GM12875 (cell line): ENCODE data around the gene C16orf95.

ENCODE experiments used
- H3K4me3 ChIP-seq: one replicate; pipeline ENCODE4 v1.5.1; 2011; ENCODE audit warnings: low read depth, low read length, control low read depth
- TF ChIP-seq, protein P1 (sequence below): IDR thresholded peaks from 2 replicates; pipeline ENCODE4 v1.5.1; 2011; ENCODE audit warnings: low read depth, mild to moderate bottlenecking, control low read depth, inconsistent platforms, low read length, moderate library complexity, borderline replicate concordance; ENCODE audit not compliant: insufficient read depth

C16orf95 gene

DNA sequence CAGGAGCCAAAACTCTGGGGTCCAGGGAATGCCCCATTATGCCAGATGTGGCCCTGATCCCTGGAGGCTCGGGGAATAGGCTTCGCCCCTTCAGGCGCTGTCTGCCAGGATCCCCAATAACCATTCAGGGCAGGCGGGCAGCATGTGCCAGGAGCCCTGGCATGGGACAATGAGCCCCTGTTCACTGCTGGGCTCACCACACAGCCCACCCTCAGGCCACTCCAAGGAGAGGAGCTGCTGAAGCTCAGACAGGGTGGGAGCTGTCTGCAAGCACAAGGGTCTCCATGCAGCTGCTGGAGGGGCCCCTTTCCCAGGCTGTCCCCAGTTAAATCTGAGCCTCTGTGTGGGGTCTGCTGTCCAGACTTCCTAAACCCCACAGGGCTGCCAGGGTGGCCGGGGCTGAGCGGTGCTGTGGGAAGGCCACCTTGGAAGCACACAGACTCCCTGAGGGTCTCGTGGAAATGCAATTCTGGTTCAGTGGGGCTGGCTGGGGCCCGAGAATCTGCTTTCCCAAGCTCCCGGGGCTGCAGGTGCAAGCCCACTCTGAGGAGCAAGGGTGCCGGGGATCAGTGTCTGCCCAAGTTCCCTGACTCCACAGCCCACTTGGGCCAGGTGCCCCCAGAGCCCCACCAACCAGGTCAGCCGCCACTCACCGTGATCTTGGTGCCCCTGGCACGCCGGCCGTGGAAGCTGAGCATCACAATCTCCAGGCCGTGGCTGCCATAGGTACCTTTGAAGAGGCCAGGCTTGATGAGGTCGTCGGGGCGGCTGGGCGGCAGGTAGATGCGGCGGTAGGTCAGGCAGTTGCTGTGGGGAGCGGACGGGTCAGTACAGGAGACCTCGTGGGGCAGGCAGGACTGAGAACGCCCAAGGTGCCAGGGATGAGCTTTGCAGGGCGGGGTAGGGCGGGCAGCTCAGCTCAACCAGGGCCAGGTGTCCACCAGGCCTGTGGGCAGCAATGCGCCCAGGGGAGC, 17.7 kb upstream of the C16orf95 start:
- no peak overlapping the region for H3K4me3 ChIP-seq
- TF ChIP-seq, protein P1, sequence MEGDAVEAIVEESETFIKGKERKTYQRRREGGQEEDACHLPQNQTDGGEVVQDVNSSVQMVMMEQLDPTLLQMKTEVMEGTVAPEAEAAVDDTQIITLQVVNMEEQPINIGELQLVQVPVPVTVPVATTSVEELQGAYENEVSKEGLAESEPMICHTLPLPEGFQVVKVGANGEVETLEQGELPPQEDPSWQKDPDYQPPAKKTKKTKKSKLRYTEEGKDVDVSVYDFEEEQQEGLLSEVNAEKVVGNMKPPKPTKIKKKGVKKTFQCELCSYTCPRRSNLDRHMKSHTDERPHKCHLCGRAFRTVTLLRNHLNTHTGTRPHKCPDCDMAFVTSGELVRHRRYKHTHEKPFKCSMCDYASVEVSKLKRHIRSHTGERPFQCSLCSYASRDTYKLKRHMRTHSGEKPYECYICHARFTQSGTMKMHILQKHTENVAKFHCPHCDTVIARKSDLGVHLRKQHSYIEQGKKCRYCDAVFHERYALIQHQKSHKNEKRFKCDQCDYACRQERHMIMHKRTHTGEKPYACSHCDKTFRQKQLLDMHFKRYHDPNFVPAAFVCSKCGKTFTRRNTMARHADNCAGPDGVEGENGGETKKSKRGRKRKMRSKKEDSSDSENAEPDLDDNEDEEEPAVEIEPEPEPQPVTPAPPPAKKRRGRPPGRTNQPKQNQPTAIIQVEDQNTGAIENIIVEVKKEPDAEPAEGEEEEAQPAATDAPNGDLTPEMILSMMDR = no peak

DNA sequence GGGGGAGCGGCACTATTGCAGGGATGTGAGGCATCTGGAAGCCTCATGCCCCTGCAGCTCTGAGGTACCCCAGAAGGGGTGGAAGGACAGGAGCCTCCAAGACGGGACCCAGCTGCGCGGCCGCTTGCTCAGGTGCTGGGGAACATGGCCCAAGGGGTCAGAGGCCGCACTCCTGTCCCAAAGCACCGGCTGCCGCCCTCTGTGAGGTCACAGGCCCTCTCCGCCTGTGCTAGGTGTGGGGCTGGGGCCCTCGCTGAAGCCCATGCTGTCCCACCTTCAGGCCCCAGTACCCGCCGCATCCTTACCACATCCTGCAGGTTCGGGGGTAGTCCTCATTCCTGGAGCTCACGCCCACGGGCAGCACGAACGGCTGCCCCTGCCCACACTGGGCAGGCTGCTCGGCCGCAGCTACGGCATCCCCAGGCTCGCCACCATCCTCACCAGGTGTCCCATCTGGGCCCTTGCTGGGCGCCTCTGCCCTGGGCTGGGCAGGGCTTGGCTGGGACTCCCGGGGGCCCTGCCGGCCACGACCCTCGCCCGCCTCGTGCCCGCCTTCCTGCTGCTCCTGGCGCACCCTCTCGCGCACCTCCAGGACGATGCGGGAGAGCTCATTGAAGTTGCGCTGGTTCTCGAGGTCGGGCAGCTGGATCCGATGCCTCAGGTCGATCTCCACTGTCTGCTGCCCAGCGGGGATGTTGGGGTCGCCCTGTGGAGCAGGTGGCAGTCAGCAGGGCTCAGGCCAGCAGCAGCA, 16.6 kb upstream of the C16orf95 start:
- H3K4me3 ChIP-seq = no peak overlapping the region
- TF ChIP-seq, protein P1 = no peak

DNA sequence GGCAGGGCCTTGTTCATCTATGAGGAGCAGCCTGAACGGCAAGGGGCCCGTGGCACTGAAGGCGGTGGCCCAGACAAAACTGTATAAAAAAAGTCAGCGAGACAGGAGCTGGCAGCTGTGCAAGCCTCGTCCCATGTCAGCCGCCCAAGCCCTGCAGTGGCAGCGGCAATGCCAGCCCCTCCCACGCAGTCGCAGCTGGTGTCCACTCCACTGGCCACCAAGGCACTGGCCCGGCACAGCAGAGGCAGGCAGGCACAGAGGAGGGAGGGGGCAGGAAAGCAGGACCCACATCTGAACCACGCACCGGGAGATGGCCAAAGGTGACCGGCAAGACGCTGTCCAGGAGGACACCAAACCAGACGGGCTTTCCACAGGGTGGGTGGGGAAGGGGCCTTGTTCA, 15.9 kb upstream of the C16orf95 start:
- TF ChIP-seq, protein P1 = no peak
- no peak overlapping the region for H3K4me3 ChIP-seq

DNA sequence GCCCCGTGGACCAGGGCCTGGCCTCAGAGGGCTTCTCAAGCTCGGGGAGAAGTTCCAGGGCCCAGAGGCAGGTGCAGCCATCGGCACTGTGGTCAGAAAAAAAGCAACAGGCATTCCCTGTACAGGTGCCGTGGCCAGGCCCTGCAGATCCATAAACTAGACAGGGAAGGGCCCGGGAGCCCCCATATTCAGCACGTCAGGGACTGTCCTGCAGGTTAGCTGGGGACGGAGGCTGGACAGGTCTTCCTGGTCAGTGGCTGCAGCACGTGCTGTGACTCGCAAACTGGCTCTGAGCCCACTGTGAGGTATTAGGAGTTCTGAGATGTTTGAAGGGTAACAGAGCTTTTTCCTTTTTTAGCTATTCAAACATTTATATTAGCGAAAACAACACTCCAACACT, 15.0 kb upstream of the C16orf95 start:
- TF ChIP-seq, protein P1 = no peak
- no peak overlapping the region for H3K4me3 ChIP-seq

DNA sequence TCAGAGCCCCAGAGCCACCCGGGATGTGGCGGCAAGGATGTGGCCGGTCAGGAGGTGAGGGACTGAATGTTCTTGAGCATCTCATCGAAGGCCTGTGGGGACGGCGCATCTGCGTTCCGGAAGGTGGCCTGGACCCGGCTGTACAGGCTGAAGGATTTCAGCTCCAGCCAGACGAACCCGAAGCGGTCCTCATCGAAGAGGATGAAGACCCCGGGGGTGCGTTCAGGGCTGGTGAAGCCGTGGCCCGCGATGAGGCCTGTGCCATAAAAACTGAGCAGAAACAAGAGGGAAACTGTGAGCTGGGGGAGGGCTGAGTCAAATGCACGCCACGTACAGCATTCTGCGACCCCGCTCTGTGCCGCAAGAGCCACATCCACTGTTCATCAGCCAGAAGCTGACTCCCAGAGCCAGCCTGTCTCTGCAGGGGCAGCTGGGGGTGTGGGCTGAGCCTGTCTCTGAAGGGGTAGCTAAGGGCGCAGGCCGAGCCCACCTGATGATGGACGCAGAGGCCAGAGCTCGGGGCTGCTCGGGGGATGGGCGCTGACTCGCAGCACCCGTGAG, 14.1 kb upstream of the C16orf95 start:
- TF ChIP-seq, protein P1 = no peak
- no peak overlapping the region for H3K4me3 ChIP-seq

DNA sequence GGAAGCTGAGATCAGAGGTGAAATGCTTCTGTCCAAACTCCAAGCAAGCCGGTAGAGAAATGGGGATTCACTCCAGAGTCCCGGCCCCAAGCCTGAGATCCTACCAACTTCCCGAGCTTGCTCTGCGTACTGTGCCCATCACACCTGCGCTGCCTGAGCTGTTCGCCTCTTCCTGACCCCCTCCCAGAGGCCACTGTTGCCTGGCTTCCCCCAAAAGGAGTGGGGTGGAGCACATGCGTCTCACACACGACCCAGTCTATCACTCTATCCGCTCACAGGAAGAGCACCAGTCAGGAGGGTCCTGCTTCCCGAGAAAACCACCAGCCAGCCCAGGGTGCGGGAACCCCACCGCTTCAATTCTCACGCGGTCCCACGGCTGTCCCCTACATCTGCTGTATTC, 13.5 kb upstream of the C16orf95 start:
- no peak overlapping the region for H3K4me3 ChIP-seq
- TF ChIP-seq, protein P1 = no peak

DNA sequence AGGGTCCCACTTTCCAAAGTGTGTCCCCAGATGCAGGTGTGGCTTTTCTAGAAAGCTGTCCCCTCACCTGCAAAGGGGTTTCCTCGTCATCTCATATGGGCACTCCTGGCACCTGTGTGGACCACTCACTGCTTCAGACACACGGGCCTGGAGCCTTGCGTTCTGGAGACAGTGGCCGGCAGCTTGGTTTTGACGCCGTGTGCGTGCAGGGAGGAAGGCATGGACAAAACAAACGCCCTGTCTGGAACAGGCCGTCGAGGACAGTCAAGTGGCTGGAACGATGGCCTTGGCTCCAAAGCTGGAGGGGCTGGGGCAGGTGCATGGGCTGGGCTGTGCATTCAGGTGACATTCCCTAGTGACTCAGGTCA, 13.0 kb upstream of the C16orf95 start:
- TF ChIP-seq, protein P1 = no peak
- H3K4me3 ChIP-seq = no peak overlapping the region
